Stimulated activated CD4-positive, alpha-beta T cell treated with anti-CD3 and anti-CD28 coated beads, Interleukin-1b, Interleukin-23, amount 100 ng/mL, for 48 hours (primary cell): ENCODE measurements around the gene ARL15.

Source experiments
- DNase-seq: peaks from one replicate; pipeline ENCODE4 v3.0.0-alpha.2; 2020

Gene ARL15

GRCh38 chr5:53970475-53970874, 339.9 kb downstream of the ARL15 start:
- no peak for DNase-seq

- DNase-seq, result no peak
Measured at GRCh38 chr5:53969176-53969730, 341.1 kb downstream of the ARL15 start.

GRCh38 chr5:53965459-53965858, 344.9 kb downstream of the ARL15 start:
- no peak for DNase-seq

GRCh38 chr5:53963958-53964357, 346.4 kb downstream of the ARL15 start:
- DNase-seq, result no peak

GRCh38 chr5:53962306-53962705, 348.1 kb downstream of the ARL15 start:
- no peak for DNase-seq

- no peak for DNase-seq
Measured at GRCh38 chr5:53956632-53957031, 353.7 kb downstream of the ARL15 start.

GRCh38 chr5:53956196-53956595, 354.2 kb downstream of the ARL15 start:
- DNase-seq, result no peak

- no peak for DNase-seq
Measured at GRCh38 chr5:53950621-53951020, 359.8 kb downstream of the ARL15 start.

- DNase-seq, result no peak
Measured at GRCh38 chr5:53948598-53948997, 361.8 kb downstream of the ARL15 start.

- no peak for DNase-seq
Measured at GRCh38 chr5:53946405-53947100, 363.8 kb downstream of the ARL15 start.

- no peak for DNase-seq
Measured at GRCh38 chr5:53944981-53945380, 365.4 kb downstream of the ARL15 start.

- DNase-seq, result no peak
Measured at GRCh38 chr5:53943938-53944337, 366.4 kb downstream of the ARL15 start.

GRCh38 chr5:53942724-53943123, 367.6 kb downstream of the ARL15 start:
- no peak for DNase-seq

- DNase-seq, result no peak
Measured at GRCh38 chr5:53940921-53941320, 369.5 kb downstream of the ARL15 start.

GRCh38 chr5:53937467-53937866, 372.9 kb downstream of the ARL15 start:
- no peak for DNase-seq

GRCh38 chr5:53936481-53937352, 373.7 kb downstream of the ARL15 start:
- DNase-seq, result no peak

GRCh38 chr5:53934151-53934820, 376.1 kb downstream of the ARL15 start:
- no peak for DNase-seq

GRCh38 chr5:53932351-53932750, 378.0 kb downstream of the ARL15 start:
- no peak for DNase-seq

- no peak for DNase-seq
Measured at GRCh38 chr5:53930457-53930856, 379.9 kb downstream of the ARL15 start.

- DNase-seq, result no peak
Measured at GRCh38 chr5:53929570-53929969, 380.8 kb downstream of the ARL15 start.

- DNase-seq, result no peak
Measured at GRCh38 chr5:53929152-53929551, 381.2 kb downstream of the ARL15 start.

- no peak for DNase-seq
Measured at GRCh38 chr5:53928641-53929040, 381.7 kb downstream of the ARL15 start.

GRCh38 chr5:53927668-53928247, 382.6 kb downstream of the ARL15 start:
- no peak for DNase-seq
